Left cardiac atrium (tissue), 4 donors: Measurements from ENCODE around the gene KCNQ2. TPM values are rescaled to one million over a fixed set of nuclear protein-coding genes. Genes with fewer than 3 reads are reported as not detected.

Source experiments
- ATAC-seq, 2 donors: fragments of 200-7000 bp; cut with Tn5 transposase; one replicate each; pipeline ENCODE4 v1.9.1; 2020; ENCODE audit warnings: mild to moderate bottlenecking in 2 of 2, moderate library complexity in 2 of 2
- DNase-seq: peaks from one replicate; pipeline ENCODE4 v3.0.0-alpha.2; 2020
- intact Hi-C, 2 donors: fragments of 100-400 bp; cut with DNase I; formaldehyde crosslinking; loops; one replicate each; pipeline versions ENCODE4 v1.14.1 to v1.15.1; 2022 to 2023
- total RNA-seq, 2 donors: library from RNA; stranded (reverse); fragmentation: NEBNext Ultra II Directional; extraction: Animal tissue kit (Norgen Biotek cat#: 25700); gene quantifications; one replicate each; pipeline ENCODE4 v1.2.1, GENCODE V29; 2021
- donor health status: DM: no; HTN: yes; CAD: no.
- donor health status: DM: no; HTN: yes; CAD: no; lungs with severe emphysema.
- donor health status: DM: yes; HTN: yes; CAD: no.
- donor health status: Dilated cardiomyopathy.

Gene KCNQ2
- total RNA-seq, 2 donors from 2014 or later: 0.91 to 2.0 TPM

DNA sequence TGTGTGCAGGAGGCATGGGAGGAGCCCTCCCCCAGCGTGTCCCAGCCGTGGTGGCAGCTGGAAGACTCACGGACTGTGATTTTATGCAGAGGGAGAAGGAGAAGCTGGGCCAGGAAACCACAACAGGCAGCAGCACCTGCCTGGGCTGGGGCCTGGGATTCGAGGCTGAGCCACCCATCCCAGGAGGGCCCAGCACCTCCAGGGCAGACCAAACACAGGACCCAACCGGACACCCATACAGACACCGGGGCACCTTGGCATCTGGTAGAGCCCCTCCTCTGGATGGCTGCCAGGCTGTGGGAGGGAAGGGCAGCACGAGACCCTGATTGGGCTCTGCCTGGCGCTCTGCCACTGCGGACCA, 69.6 kb downstream of the KCNQ2 start:
- no peak for DNase-seq
- no peak for ATAC-seq
- intact Hi-C loops: no loop called here

DNA sequence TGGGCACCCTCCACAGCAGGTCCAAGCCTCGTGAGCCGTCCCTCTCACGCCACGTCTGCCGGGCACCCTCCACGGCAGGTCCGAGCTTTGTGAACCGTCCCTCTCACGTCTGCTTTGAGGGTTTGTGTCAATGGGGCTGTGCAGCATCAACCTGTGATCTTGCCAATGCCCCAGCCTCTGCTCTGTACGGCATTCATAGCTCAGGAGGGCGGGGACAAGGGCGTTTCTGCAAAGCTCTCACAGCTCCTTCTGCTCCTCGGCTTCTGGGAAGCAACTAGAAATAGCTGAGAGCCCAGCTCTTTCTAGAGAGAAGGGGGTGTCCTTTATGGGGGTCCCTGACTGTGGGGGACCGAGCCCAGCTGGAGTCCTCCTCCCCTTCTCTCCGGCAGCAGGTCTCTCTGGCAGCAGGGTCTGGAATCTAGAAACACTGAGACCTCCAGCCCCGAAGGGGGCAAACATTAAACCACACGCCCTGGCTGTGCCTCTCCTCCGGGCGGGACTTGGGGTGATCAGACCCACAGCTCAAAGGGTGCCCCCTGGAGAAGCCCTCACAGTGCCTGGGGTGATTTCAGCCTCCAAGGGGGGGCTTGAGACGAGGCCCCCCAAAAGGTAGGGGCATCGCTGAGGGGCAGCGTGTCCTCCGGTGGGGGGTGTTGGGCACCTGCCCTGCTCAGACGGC, 70.1 kb downstream of the KCNQ2 start:
- no peak for ATAC-seq
- no peak for DNase-seq
- intact Hi-C loops: no loop called here

DNA sequence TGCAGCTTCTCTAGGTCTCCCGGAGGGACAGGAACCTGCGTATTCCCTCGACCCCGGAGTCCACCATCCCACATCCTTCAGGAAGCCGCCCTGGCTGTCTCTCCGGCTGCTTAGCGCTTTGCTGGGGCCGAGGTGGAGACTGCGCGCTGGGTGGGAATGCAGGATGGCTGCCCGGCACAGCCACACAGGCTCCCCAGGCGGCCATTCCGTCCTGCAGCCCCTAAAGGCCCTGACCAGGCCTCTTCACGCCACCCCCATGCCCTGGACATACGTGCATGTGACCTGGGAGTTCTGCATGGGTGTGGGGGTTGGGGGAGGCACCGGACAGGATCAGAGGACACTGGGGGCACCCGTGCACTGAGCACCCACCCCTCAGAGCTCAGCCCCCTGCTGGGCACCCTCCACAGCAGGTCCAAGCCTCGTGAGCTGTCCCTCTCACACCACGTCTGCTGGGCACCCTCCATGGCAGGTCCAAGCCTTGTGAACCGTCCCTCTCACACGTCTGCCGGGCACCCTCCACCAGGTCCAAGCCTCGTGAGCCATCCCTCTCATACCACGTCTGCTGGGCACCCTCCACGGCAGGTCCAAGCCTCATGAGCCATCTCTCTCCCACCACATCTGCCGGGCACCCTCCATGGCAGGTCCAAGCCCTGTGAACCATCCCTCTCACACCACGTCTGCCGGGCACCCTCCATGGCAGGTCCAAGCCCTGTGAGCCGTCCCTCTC, 70.9 kb downstream of the KCNQ2 start:
- ATAC-seq: no peak
- no peak for DNase-seq
- intact Hi-C loops: no loop called here

DNA sequence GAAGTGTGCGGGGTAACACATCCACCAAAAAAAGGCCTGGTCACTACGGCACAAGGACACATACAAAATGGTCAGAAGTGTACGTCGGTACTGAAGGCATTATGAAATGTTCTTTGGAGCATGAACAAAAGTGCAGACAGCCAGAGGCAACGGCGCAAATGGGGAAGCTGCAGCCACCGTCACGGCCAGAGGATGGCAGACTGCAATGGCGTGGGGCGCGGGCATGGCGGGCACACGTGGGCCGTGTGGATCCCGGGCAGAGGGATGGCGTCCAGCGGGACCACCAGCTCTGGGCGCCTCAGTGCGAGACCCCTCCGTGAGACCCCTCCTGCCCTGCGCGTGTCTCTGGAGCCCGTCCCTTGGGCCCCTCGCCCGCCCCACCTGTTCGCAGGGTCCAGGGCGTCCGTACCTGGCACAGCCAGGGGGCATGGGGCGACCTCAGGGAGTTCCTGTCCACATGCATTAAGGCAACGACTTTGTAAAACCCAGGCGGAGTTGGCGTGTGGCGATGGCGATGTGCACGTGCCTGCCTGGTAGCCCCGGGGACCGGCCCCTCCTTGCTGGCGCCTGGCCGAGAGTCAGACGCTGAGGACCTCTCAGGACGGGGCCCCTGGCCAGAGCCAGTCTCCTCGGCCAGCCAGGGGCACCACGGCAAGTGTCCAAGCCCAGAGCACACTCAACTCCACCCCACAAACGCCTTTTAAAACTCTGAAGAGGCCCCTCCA, 71.8 kb downstream of the KCNQ2 start:
- ATAC-seq (no peak), DNase-seq (no peak)
- intact Hi-C loops: no loop called here

- DNase-seq (no peak), ATAC-seq (no peak)
- intact Hi-C loops: no loop called here
Measured at GRCh38 chr20:63399596-63400375, 72.7 kb downstream of the KCNQ2 start.

DNA sequence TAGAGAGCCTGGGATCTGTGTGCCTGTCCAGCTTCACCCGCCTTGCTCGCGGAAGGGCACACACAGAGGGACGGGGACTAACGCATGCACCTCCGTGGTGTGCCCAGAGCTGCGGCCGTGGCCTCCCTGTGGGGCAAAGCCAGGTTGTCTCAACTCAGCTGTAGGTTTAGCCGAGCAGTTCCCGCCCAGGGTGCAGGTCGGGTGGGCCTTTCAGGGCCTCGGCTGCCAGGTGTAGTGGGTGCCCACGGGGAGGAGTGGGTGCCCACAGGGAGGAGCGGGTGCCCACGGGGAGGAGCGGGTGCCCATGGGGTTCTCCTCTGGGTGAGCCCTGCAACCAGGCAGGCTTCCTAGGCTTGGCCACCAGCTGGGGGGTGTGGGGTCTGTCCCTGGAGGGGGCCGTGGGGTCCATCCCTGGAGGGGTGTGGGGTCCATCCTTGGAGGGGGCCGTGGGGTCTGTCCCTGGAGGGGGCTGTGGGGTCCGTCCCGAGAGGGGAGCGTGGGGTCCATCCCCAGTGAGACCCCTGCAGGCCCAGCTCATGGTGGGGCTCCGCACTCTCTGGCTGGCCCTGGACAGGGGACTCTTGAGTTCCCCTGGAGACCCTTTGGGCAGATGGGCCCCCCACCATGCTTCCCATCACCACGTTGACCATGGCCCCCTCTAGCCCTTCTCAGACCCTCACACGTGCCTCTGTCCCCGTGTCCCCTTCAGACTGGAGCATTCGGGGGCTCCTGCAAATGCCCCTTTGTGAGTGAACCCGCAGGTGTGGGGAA, 73.5 kb downstream of the KCNQ2 start:
- DNase-seq: no peak
- intact Hi-C loops: no loop called here
- no peak for ATAC-seq

DNA sequence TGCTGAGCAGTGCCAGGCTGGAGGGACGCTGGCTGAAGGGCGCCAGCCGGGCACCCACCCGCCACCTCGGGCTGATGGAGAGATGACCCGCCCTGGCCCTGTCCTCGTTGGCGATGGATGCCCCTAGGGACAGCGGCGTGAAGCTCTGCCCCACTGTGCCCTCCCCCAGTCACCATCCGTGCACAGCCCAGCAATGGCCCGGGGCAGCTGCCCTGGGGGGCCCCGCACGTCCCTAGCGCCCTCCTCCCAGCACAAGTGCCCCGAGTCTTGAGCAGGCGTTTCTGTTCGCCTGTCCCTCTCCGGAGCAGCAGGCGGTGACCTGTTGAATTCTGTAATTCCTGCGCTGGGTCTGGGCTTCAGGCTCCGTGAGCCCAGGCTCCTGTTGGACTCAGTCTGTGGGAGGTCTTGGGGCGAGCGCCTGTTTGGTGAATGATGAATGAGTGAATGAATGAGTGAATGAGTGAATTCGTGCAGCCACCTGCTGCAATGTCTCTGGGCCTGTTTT, 74.5 kb downstream of the KCNQ2 start:
- ATAC-seq: no peak
- intact Hi-C loops: no loop called here
- DNase-seq: no peak

- intact Hi-C loops: no loop called here
- ATAC-seq: no peak
- DNase-seq: no peak
Measured at GRCh38 chr20:63397155-63397843, 75.2 kb downstream of the KCNQ2 start.

DNA sequence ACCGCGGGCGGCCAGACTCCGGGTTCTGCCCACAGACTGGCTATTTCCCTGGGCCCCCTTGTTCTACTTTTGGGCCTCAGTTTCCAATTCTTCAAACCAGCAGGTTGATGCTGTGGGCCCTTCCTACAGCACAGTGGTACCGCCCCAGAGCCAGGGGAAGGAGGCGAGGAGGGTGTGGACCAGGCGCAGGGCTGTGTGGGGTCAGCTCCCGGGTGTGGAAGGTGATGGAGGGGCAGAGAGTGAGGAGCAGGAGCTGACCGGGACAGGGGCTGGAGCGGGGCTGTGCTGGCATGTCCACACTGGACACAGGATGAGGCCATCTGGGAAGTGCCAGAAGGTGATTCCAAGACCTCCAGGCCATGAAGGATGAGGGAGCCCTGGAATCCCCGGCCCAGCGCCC, 76.2 kb downstream of the KCNQ2 start:
- intact Hi-C loops: no loop called here
- DNase-seq: no peak
- no peak for ATAC-seq

DNA sequence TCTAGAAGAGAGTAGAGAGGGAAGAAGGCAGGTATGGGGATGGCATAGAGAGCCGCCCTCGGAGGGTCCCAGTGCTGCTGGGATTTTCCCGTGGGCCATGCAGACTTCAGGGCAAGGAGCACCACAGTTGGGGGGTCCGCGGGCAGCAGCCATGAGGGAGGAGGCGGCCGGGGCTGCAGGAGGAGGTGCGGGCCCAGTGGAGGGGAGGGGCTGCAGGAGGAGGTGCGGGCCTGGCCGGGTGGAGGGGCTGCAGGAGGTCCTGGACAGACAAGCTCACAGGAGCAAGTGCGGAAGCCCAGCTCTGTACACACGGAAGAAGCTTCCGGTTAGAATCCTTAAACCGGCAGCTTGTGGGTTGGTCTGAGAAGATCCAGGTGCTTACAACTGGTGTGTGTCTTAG, 76.7 kb downstream of the KCNQ2 start:
- intact Hi-C loops: no loop called here
- no peak for ATAC-seq
- no peak for DNase-seq

- intact Hi-C loops: no loop called here
- ATAC-seq (no peak), DNase-seq (no peak)
Measured at GRCh38 chr20:63394920-63395455, 77.5 kb downstream of the KCNQ2 start.

DNA sequence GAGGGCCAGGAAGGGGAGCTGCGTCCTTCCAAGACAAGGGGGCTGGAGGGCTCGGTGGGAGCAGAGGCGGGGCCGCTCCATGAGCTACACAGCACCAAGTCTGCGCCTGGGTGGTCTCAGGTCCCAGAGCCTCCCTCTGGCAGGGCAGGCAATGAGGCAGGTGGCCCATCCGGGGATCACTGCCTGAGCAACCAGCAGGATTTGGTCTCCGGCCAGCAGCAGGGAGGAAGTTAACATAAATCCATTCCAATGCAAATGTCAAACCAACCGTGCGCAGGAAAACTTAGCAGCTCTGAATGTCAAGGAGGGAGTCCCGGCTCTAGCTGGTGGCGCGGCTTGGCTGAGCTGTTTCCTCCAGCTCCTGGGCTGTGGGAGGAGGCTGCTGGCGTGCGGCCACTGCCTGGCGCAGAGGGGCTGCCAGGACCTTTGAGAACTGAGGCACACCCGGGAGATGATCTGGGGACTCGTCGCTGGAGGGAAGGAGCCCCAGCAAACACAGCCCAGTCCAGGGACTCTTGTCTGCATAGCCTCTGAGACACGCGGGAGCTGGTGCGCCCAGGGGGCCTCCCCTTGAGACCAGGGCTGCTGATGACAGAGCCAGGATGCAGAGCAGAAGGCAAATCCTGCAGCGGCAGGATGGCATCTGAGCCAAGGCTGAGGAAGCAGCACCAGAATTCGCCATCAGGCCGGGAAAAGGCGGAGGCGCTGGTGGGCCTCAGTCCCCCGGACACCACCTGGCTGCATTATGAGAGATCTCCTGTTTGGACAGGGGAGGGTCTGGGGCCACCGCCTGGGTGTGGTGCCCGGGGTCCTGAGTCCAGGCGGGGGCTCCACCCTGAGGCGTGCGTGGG, 78.2 kb downstream of the KCNQ2 start:
- no peak for ATAC-seq
- intact Hi-C loops: no loop called here
- DNase-seq: no peak

- DNase-seq (no peak), ATAC-seq (no peak)
- intact Hi-C loops: no loop called here
Measured at GRCh38 chr20:63393566-63393965, 78.9 kb downstream of the KCNQ2 start.

- intact Hi-C loops: no loop called here
- DNase-seq (no peak), ATAC-seq (no peak)
Measured at GRCh38 chr20:63392465-63393365, 79.7 kb downstream of the KCNQ2 start.

DNA sequence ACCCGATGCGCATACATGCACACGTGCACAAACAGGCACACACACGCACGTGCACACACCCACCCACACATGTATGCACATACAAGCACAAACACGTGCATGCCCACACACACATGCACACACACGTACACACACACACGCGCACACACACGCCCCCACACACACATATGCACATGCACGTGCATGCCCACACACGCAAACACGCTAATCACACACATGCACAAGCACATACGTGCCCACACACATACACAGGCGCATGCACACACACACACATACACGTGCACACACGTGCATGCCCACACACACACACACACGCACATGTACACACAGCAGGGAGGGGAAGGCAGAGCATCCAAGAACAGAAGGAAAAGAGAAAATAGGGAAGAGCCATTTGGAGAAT, 84.5 kb downstream of the KCNQ2 start:
- intact Hi-C loops: no loop called here
- ATAC-seq: no peak
- DNase-seq: no peak

DNA sequence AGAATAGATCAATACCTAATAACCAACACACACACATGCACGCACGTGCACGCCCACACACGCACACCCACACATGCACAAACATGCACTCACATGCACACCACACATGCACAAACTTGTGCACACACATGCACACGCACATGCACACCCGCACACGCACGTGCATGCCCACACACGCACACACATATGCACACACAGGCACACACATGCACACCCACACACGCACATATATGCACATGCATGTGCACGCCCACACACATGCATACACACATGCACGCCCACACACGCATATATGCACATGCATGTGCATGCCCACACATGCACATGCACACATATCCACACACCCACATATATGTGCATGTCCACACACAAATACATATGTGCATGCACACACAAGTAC, 85.1 kb downstream of the KCNQ2 start:
- no peak for ATAC-seq
- no peak for DNase-seq
- intact Hi-C loops: no loop called here
